Esophagus mucosa (tissue), 1 donor: Measurements from ENCODE around the gene CRIP2. TPM values are rescaled to one million over a fixed set of nuclear protein-coding genes. Genes with fewer than 3 reads are reported as not detected.

Experiments
- total RNA-seq: library from RNA; stranded (reverse); gene quantifications from one replicate; pipeline ENCODE4 v1.2.4, GENCODE V29; 2023
- donor health status: DM: yes; HTN: yes; CAD: no.

Gene CRIP2
- total RNA-seq, 1 donor from 2014 or later, result 51.5 TPM

Other genes with a start within 250 kb of the CRIP2 start
- 34.4 TPM for gene BTBD6, start 226.3 kb upstream of the CRIP2 start, total RNA-seq
- gene BRF1, start 173.8 kb upstream of the CRIP2 start, total RNA-seq, result 11.7 TPM
- gene PACS2, start 160.1 kb upstream of the CRIP2 start, total RNA-seq, result 24.9 TPM
- gene TEX22, start 76.3 kb upstream of the CRIP2 start, total RNA-seq, result 2.0 TPM
- gene MTA1, start 55.0 kb upstream of the CRIP2 start, total RNA-seq, result 30.9 TPM
- gene CRIP1, start 12.1 kb downstream of the CRIP2 start, total RNA-seq, result 42.6 TPM
- gene TEDC1, start 16.4 kb downstream of the CRIP2 start, total RNA-seq, result 8.9 TPM
- 0.48 TPM for gene TMEM121, start 51.8 kb downstream of the CRIP2 start, total RNA-seq